Lung (tissue), 12 donors: ENCODE data around the gene CIRBP. TPM values are rescaled to one million over a fixed set of nuclear protein-coding genes. Genes with fewer than 3 reads are reported as not detected.
A peak's percentile ranks its signal among the peaks of the same experiment; 100 is the strongest.

Experiments
- ATAC-seq: fragments of 200-7000 bp; cut with Tn5 transposase; one replicate; pipeline ENCODE4 v1.9.1; 2020; ENCODE audit warnings: moderate number of reproducible peaks; ENCODE audit not compliant: insufficient read depth, low FRiP score
- DNase-seq, 3 donors: peaks; one replicate each; pipeline ENCODE4 v3.0.0-alpha.2; 2013 to 2017
- H3K27ac ChIP-seq, 2 donors: one replicate each; pipeline ENCODE4 v1.5.1; 2013; ENCODE audit warnings: mild to moderate bottlenecking in 2 of 2, moderate library complexity in 2 of 2, control low read depth in 1 of 2, inconsistent platforms in 1 of 2, low read depth in 1 of 2, low read length in 1 of 2
- H3K27me3 ChIP-seq, 3 donors: one replicate each; pipeline ENCODE4 v1.5.1; 2013; ENCODE audit warnings: low read length in 2 of 3; ENCODE audit not compliant: control insufficient read depth in 3 of 3, insufficient read depth in 3 of 3
- H3K36me3 ChIP-seq, 4 donors: one replicate each; pipeline ENCODE4 v1.5.1; 2013; ENCODE audit warnings: low read length in 4 of 4, mild to moderate bottlenecking in 1 of 4, moderate library complexity in 1 of 4; ENCODE audit not compliant: control insufficient read depth in 4 of 4, insufficient read depth in 4 of 4
- H3K4me1 ChIP-seq, 5 donors: one replicate each; pipeline ENCODE4 v1.5.1; 2013; ENCODE audit warnings: low read length in 5 of 5, mild to moderate bottlenecking in 2 of 5, moderate library complexity in 1 of 5; ENCODE audit not compliant: control insufficient read depth in 5 of 5, insufficient read depth in 5 of 5
- H3K4me3 ChIP-seq: one replicate; pipeline ENCODE4 v1.5.1; 2013; ENCODE audit warnings: mild to moderate bottlenecking, control low read depth, moderate library complexity
- H3K9ac ChIP-seq, 2 donors: one replicate each; pipeline ENCODE4 v1.5.1; 2013; ENCODE audit warnings: low read length in 2 of 2, control low read depth in 1 of 2; ENCODE audit not compliant: insufficient read depth in 1 of 2
- H3K9me3 ChIP-seq, 4 donors: one replicate each; pipeline ENCODE4 v1.5.1; 2013; ENCODE audit warnings: low read length in 3 of 4, mild to moderate bottlenecking in 1 of 4, moderate library complexity in 1 of 4; ENCODE audit not compliant: control insufficient read depth in 4 of 4, insufficient read depth in 3 of 4
- CTCF ChIP-seq: IDR thresholded peaks from 2 replicates; pipeline ENCODE4 v1.5.1; 2012; ENCODE audit warnings: mild to moderate bottlenecking; ENCODE audit errors: control extremely low read depth, extremely low read depth
- WGBS, 2 donors: extraction: QIAGEN DNeasy Blood & Tissue Kit; methylation state at CpG; one replicate each; pipeline ENCODE4 v1.1.7; 2013; 5-methylcytosine and 5-hydroxymethylcytosine counted together
- polyA plus RNA-seq, 2 donors: library from polyadenylated mRNA; stranded (reverse); fragments of 200-250 nt; gene quantifications; one replicate each; pipeline ENCODE4 v1.2.1, GENCODE V29; 2013
- total RNA-seq, 2 donors: library from RNA; depleted of rRNA in 1 of 2; stranded (reverse); fragments of >200 nt in 1 of 2; gene quantifications; one replicate each; pipeline ENCODE4 v1.2.1, GENCODE V29; 2014 to 2021
- donor health status: control.
- donor health status: control.
- donor health status: Bipolar disorder and iron deficiency.
- donor health status: healthy.
- donor health status: DM: yes; HTN: yes; CAD: no.

The CIRBP gene
- total and polyA plus RNA-seq, 4 donors: 313 to 488 (median 439) TPM

GRCh38 chr19:1238369-1239303 lies 30.5 kb upstream of the CIRBP start:
- H3K9ac ChIP-seq: no peak overlapping the region
- peaks cover 0 to 29% (median 7%) of the 10 kb centered on the region in 5 donors for H3K4me1 ChIP-seq
- TF ChIP-seq CTCF: no peak
- no peaks in the 10 kb centered on the region for H3K27me3 ChIP-seq
- no peaks in the 10 kb centered on the region for H3K9me3 ChIP-seq
- peak overlapping the region in 1 of 2 donors; percentile 18 for H3K27ac ChIP-seq
- H3K4me3 ChIP-seq: no peak overlapping the region
- 65 to 70% methylated on average over 31 to 34 of the region's 34 CpGs for WGBS, 2 donors
- DNase-seq (peak in 1 of 3 donors; percentile 7), ATAC-seq (no peak)
- H3K36me3 ChIP-seq: no peaks in the 10 kb centered on the region

- no peak overlapping the region for H3K4me3 ChIP-seq
- H3K27ac ChIP-seq: peak overlapping the region in 1 of 2 donors; percentile 80
- WGBS, 2 donors: 79 to 81% methylated on average over 11 of the region's 11 CpGs
- H3K9me3 ChIP-seq: no peaks in the 10 kb centered on the region
- no peak for TF ChIP-seq CTCF
- H3K36me3 ChIP-seq: peaks cover 0 to 4% (median 0%) of the 10 kb centered on the region in 4 donors
- no peak overlapping the region for H3K9ac ChIP-seq
- peaks cover 0 to 37% (median 15%) of the 10 kb centered on the region in 5 donors for H3K4me1 ChIP-seq
- DNase-seq (no peak), ATAC-seq (no peak)
- no peaks in the 10 kb centered on the region for H3K27me3 ChIP-seq
These were observed 29.7 kb upstream of the CIRBP start for GRCh38 chr19:1239420-1239795.

GRCh38 chr19:1239796-1240737 lies 29.1 kb upstream of the CIRBP start:
- no peak overlapping the region for H3K4me3 ChIP-seq
- 11 to 14% methylated on average over 64 to 84 of the region's 84 CpGs for WGBS, 2 donors
- peaks cover 0 to 4% (median 0%) of the 10 kb centered on the region in 4 donors for H3K36me3 ChIP-seq
- ATAC-seq (no peak), DNase-seq (peak; percentile 90 to 95 (median 92))
- H3K27me3 ChIP-seq: no peaks in the 10 kb centered on the region
- peak overlapping the region; percentile 70 to 80 for H3K27ac ChIP-seq
- H3K9ac ChIP-seq: no peak overlapping the region
- H3K9me3 ChIP-seq: no peaks in the 10 kb centered on the region
- TF ChIP-seq CTCF: peak; percentile 79
- peaks cover 0 to 43% (median 22%) of the 10 kb centered on the region in 5 donors for H3K4me1 ChIP-seq
